H1 (cell line): ENCODE results near the gene BABAM2.

Source experiments
- CREB1 ChIP-seq: IDR thresholded peaks from 2 replicates; pipeline ENCODE4 v1.6.1; 2012; ENCODE audit warnings: inconsistent platforms
- EP300 ChIP-seq, 2 experiments: IDR thresholded peaks; 1 replicate in 1 of 2; 2 replicates in 1 of 2; pipeline ENCODE4 v1.6.1; 2011 to 2012; ENCODE audit warnings: low read depth in 2 of 2, low read length in 2 of 2, mild to moderate bottlenecking in 2 of 2, borderline replicate concordance in 1 of 2, inconsistent platforms in 1 of 2, moderate library complexity in 1 of 2
- KDM1A ChIP-seq: fragments of 200-600, 300-600 bp; sonication (generic); IDR thresholded peaks from 2 replicates; pipeline ENCODE4 v1.7.1; 2016; ENCODE audit warnings: mild to moderate bottlenecking, low read length, borderline replicate concordance
- SIRT6 ChIP-seq: IDR thresholded peaks from one replicate; pipeline ENCODE4 v1.7.1; 2012; ENCODE audit warnings: low read length, inconsistent platforms
- TF ChIP-seq, protein P1 (sequence below), 3 experiments: IDR thresholded peaks; 1 replicate in 2 of 3; 2 replicates in 1 of 3; pipeline versions ENCODE4 v1.5.1 to v1.6.1; 2011; ENCODE audit warnings: low read length in 3 of 3, mild to moderate bottlenecking in 3 of 3, inconsistent platforms in 2 of 3, low read depth in 1 of 3, moderate library complexity in 1 of 3; ENCODE audit not compliant: insufficient read depth in 1 of 3; ENCODE audit errors: control extremely low read depth in 1 of 3

DNA sequence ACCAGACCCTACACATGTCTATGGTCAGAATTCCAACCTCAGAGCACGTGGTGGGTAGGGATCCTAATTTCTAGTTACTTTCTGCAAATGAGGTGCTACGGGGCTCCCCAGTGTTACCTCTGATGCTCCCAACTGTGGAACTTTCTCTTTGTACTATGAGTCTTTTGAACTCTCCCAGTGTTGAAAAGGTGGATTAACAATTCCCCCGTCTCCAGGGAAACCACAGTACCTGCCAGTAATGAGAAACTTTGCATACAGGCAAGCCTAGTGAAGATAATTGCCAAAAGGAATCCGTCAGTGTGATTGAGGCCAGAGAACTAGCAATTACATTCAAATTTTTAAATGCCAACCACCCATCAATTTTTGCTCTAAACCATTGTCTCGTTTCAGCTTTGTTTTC lies 373.2 kb downstream of the BABAM2 start:
- TF ChIP-seq, protein P1, sequence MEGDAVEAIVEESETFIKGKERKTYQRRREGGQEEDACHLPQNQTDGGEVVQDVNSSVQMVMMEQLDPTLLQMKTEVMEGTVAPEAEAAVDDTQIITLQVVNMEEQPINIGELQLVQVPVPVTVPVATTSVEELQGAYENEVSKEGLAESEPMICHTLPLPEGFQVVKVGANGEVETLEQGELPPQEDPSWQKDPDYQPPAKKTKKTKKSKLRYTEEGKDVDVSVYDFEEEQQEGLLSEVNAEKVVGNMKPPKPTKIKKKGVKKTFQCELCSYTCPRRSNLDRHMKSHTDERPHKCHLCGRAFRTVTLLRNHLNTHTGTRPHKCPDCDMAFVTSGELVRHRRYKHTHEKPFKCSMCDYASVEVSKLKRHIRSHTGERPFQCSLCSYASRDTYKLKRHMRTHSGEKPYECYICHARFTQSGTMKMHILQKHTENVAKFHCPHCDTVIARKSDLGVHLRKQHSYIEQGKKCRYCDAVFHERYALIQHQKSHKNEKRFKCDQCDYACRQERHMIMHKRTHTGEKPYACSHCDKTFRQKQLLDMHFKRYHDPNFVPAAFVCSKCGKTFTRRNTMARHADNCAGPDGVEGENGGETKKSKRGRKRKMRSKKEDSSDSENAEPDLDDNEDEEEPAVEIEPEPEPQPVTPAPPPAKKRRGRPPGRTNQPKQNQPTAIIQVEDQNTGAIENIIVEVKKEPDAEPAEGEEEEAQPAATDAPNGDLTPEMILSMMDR (IDR thresholded peaks at IDR 0.05; ENCODE audit: control extremely low read depth in 1 of 3, insufficient read depth in 1 of 3, low read depth in 1 of 3, low read length in 3 of 3) = no peak
- TF ChIP-seq EP300 (IDR thresholded peaks at IDR 0.05; ENCODE audit: borderline replicate concordance in 1 of 2, low read depth in 2 of 2, low read length in 2 of 2) (no peak), CREB1 (no peak), KDM1A (no peak), SIRT6 (no peak)
